MM.1S (cell line): ENCODE measurements around the gene LAD1.

Source experiments
- EZH2 ChIP-seq: fragments of 300-600 bp; sonication (generic); optimal IDR thresholded peaks from 2 replicates; pipeline ENCODE3; 2017; ENCODE audit warnings: low read depth, mild to moderate bottlenecking, antibody characterized with exemption, low read length, mixed read lengths
- EZH2phosphoT487 ChIP-seq: fragments of 300-600 bp; sonication (generic); IDR thresholded peaks from 2 replicates; pipeline ENCODE4 v1.6.1; 2018; ENCODE audit warnings: antibody characterized with exemption, low read length
- TF ChIP-seq, protein P1 (sequence below): fragments of 300-600 bp; sonication (generic); IDR thresholded peaks from 2 replicates; pipeline ENCODE4 v1.5.1; 2016; ENCODE audit warnings: antibody characterized with exemption, low read length, mixed read lengths

- TF ChIP-seq, protein P1, sequence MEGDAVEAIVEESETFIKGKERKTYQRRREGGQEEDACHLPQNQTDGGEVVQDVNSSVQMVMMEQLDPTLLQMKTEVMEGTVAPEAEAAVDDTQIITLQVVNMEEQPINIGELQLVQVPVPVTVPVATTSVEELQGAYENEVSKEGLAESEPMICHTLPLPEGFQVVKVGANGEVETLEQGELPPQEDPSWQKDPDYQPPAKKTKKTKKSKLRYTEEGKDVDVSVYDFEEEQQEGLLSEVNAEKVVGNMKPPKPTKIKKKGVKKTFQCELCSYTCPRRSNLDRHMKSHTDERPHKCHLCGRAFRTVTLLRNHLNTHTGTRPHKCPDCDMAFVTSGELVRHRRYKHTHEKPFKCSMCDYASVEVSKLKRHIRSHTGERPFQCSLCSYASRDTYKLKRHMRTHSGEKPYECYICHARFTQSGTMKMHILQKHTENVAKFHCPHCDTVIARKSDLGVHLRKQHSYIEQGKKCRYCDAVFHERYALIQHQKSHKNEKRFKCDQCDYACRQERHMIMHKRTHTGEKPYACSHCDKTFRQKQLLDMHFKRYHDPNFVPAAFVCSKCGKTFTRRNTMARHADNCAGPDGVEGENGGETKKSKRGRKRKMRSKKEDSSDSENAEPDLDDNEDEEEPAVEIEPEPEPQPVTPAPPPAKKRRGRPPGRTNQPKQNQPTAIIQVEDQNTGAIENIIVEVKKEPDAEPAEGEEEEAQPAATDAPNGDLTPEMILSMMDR = no peak
- TF ChIP-seq EZH2 = no peak
- no peak for TF ChIP-seq EZH2phosphoT487
Measured at GRCh38 chr1:201393076-201393475, 6.0 kb downstream of the LAD1 start.
